Esophagus mucosa (tissue), 1 donor: ENCODE data around the gene GCAT. TPM values are rescaled to one million over a fixed set of nuclear protein-coding genes. Genes with fewer than 3 reads are reported as not detected.
A peak's percentile ranks its signal among the peaks of the same experiment; 100 is the strongest.

Experiments used
- ATAC-seq: fragments of 200-7000 bp; cut with Tn5 transposase; one replicate; pipeline ENCODE4 v1.9.1; 2020
- total RNA-seq: library from RNA; stranded (reverse); gene quantifications from one replicate; pipeline ENCODE4 v1.2.4, GENCODE V29; 2023
- donor health status: DM: yes; HTN: yes; CAD: no.

Gene GCAT
- total RNA-seq, 1 donor from 2014 or later, result 21.7 TPM

DNA sequence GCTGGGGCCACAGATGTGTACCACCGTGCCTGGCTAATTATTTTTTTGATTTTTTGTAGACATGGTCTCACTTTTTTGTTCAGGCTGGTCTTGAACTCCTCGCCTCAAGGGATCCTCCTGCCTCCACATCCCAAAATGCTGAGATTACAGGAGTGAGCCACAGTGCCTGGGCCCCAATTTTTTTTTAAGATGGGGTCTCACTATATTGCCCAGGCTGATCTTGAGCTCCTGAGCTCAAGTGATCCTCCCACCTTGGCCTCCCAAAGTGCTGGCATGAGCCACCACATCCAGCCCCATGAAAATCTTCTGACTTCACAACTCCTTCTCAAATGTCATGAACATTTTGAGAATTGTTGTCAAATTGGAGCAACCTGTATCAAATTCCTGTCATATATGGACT is 38.7 kb downstream of the GCAT start:
- ATAC-seq, result no peak

DNA sequence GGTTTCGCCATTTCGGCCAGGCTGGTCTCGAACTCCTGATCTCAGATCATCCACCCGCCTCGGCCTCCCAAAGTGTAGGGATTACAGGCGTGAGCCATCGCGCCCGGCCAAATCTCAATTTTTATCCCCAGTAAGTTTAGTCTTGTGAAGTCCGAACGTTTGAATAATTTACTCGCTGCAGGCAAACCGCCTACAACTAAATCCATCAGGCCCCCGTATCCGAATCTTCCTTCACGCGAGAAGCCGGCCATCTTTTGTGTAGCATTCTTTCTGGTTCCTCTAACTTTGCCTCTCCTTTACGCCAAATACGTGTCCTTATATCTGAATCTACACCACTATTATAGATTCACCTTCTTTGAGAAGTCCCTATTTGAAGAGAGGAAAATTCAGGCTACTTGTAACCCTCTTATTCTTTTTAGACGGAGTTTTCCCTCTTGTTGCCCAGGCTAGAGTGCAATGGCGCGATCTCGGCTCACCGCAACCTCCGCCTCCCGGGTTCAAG is 40.9 kb downstream of the GCAT start:
- ATAC-seq, result no peak

- ATAC-seq, result peak; percentile 78
Measured at GRCh38 chr22:37849089-37849751, 41.5 kb downstream of the GCAT start, which contains the start of gene EIF3L. Gene EIF3L, plus strand, starts transcription at chr22:37849419. Its CDS starts 31 bp downstream, at chr22:37849450.

GRCh38 chr22:37850801-37851200 is 43.1 kb downstream of the GCAT start:
- no peak for ATAC-seq

DNA sequence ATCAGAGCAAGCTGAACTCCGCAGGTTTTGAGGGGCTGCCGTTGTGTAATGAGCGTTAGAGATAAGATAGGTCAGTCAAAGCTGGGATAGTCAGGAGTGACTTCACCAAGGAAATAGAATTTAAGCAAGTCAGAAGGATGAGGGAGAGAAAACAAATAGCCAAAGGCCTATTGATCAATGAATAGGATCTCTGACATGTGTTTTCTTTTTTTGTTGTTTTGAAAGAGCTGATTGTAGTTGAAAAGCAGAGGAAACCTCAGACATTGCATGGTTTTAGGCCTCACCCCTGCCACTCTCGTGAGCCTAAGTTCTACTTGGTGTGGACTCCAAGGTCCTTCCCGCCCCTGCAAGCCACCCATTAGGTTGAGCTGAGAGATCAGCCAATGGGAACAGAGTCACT is 44.7 kb downstream of the GCAT start:
- no peak for ATAC-seq

GRCh38 chr22:37854946-37855345 is 47.2 kb downstream of the GCAT start:
- ATAC-seq, result no peak

GRCh38 chr22:37855462-37855861 is 47.7 kb downstream of the GCAT start:
- no peak for ATAC-seq

DNA sequence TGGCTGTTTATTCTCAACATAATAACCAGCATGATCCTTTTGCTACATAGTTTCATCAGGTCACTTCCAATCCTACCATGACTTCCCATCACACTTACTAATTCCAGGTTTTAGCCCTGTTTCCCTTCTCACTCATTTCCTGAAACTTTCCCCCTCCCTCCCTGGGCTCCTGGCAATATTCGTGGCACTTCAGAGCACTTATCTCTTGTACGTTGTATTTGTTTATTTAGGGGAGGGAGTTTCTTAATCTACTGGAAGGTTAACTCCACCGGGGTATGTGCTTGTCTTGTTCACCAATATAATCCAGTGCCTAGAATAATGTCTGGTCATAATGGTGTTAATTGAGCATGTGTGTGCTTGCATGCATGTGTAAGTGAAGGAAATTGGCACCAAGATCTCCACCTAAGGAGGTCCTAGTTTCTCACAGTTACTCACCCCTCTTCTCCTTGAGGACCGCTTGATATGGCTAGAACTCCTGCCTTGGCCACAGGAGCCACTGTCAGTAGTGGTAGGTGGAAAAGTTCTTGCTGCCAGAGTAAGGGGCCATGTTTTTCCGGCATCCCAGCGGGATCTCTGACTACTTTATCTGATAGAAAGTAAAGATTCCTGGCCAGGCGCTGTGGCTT is 53.2 kb downstream of the GCAT start:
- no peak for ATAC-seq

GRCh38 chr22:37862570-37863325 is 55.0 kb downstream of the GCAT start:
- ATAC-seq, result no peak

- no peak for ATAC-seq
Measured at GRCh38 chr22:37865510-37865909, 57.8 kb downstream of the GCAT start.

Other genes starting within 250 kb of the GCAT start
- 117 TPM for gene CDC42EP1, start 247.5 kb upstream of the GCAT start, total RNA-seq
- gene LGALS2, start 227.8 kb upstream of the GCAT start, total RNA-seq, result not detected
- gene GGA1, start 199.1 kb upstream of the GCAT start, total RNA-seq, result 28.4 TPM
- 40.2 TPM for gene SH3BP1, start 168.3 kb upstream of the GCAT start, total RNA-seq
- gene PDXP, start 149.2 kb upstream of the GCAT start, total RNA-seq, result 2.5 TPM
- 55.5 TPM for gene LGALS1, start 132.3 kb upstream of the GCAT start, total RNA-seq
- 32.8 TPM for gene NOL12, start 121.6 kb upstream of the GCAT start, total RNA-seq
- 68.3 TPM for gene TRIOBP, start 110.9 kb upstream of the GCAT start, total RNA-seq
- gene GALR3, start 15.4 kb downstream of the GCAT start, total RNA-seq, result 0.32 TPM
- gene ANKRD54, start 36.4 kb downstream of the GCAT start, total RNA-seq, result 14.2 TPM
- gene EIF3L, start 41.5 kb downstream of the GCAT start, total RNA-seq, result 358 TPM
- gene MICALL1, start 98.4 kb downstream of the GCAT start, total RNA-seq, result 105 TPM
- gene C22orf23, start 145.7 kb downstream of the GCAT start, total RNA-seq, result not detected
- 67.8 TPM for gene POLR2F, start 145.8 kb downstream of the GCAT start, total RNA-seq
- 0.44 TPM for gene SOX10, start 176.6 kb downstream of the GCAT start, total RNA-seq
- 22.6 TPM for gene PICK1, start 249.5 kb downstream of the GCAT start, total RNA-seq